AG04450 (cell line): Measurements from ENCODE around the gene FOXJ3. TPM values are rescaled to one million over a fixed set of nuclear protein-coding genes. Genes with fewer than 3 reads are reported as not detected.

ENCODE experiments used
- CTCF ChIA-PET: fragments of 300-600, 350-600 bp; formaldehyde crosslinking; extraction: SDS; loops from one replicate; lab custom pipeline; 2022; ENCODE audit warnings: antibody characterized with exemption, inconsistent platforms; lab: Charles Lee
- POLR2A ChIA-PET: fragments of 350-600 bp; formaldehyde crosslinking; extraction: SDS; loops from one replicate; lab custom pipeline; 2021; ENCODE audit warnings: antibody characterized with exemption, inconsistent platforms; lab: Yijun Ruan, JAX
- DNase-seq: peaks from one replicate; pipeline ENCODE4 v3.0.0-alpha.2; 2011; ENCODE audit warnings: low read depth, low spot score
- H3K27ac ChIP-seq: one replicate; pipeline ENCODE4 v1.5.1; 2012; ENCODE audit warnings: low read depth, low read length, control low read depth
- H3K27me3 ChIP-seq: one replicate; pipeline ENCODE4 v1.6.0; 2012; ENCODE audit warnings: low read length; ENCODE audit not compliant: control insufficient read depth, insufficient read depth
- H3K4me3 ChIP-seq: 2 replicates; pipeline ENCODE4 v1.5.1; 2011; ENCODE audit warnings: mild to moderate bottlenecking, low read depth, low read length, control low read depth
- H3K9me3 ChIP-seq: 2 replicates; pipeline ENCODE4 v1.5.1; 2012; ENCODE audit warnings: low read length; ENCODE audit not compliant: control insufficient read depth, insufficient read depth
- polyA plus RNA-seq: library from polyadenylated mRNA; depleted of rRNA; stranded (reverse); fragments of >200 nt; gene quantifications from 2 replicates; pipeline ENCODE4 v1.2.3, GENCODE V29; 2011
- TF ChIP-seq, protein P1 (sequence below): IDR thresholded peaks from 2 replicates; pipeline ENCODE4 v1.5.1; 2011; ENCODE audit warnings: low read depth, low read length, control low read depth, inconsistent platforms

FOXJ3 gene
- polyA plus RNA-seq, 1 experiment: 36.2 TPM

DNA sequence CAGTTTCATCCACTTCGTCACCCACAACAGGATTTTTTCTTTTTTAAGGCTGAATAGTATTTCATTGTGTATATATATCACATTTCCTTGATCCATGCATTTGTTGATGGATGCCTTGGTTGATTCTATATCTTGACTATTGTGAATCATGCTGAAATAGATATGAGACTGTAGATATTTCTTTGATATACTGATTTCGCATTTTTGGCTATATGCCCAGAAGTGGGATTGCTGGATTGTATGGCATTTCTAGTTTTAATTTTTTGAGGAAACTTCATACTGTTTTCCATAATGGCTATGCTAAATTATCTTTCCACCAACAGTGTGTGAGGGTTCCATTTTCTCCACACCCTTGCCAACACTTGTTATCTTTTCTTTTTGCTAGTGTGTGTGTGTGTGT, 176.8 kb downstream of the FOXJ3 start:
- no peak for DNase-seq
- Histone ChIP-seq H3K9me3 (no peaks in the 10 kb centered on the region; the same call in none of the 2 replicates), H3K27me3 (peaks cover 13% of the 10 kb centered on the region), H3K27ac (no peak overlapping the region), H3K4me3 (no peak overlapping the region)
- POLR2A ChIA-PET: no interaction called here
- CTCF ChIA-PET: interaction anchor here (1.0 kb wide), 1 partner anchor 16 kb away, joined by 5 read pairs; no protein-coding TSS in a partner anchor
- TF ChIP-seq, protein P1, sequence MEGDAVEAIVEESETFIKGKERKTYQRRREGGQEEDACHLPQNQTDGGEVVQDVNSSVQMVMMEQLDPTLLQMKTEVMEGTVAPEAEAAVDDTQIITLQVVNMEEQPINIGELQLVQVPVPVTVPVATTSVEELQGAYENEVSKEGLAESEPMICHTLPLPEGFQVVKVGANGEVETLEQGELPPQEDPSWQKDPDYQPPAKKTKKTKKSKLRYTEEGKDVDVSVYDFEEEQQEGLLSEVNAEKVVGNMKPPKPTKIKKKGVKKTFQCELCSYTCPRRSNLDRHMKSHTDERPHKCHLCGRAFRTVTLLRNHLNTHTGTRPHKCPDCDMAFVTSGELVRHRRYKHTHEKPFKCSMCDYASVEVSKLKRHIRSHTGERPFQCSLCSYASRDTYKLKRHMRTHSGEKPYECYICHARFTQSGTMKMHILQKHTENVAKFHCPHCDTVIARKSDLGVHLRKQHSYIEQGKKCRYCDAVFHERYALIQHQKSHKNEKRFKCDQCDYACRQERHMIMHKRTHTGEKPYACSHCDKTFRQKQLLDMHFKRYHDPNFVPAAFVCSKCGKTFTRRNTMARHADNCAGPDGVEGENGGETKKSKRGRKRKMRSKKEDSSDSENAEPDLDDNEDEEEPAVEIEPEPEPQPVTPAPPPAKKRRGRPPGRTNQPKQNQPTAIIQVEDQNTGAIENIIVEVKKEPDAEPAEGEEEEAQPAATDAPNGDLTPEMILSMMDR: no peak

- H3K9me3 ChIP-seq: no peaks in the 10 kb centered on the region; the same call in none of the 2 replicates
- DNase-seq: no peak
- TF ChIP-seq, protein P1: no peak
- no peak overlapping the region for H3K4me3 ChIP-seq
- no peak overlapping the region for H3K27ac ChIP-seq
- POLR2A ChIA-PET: no interaction called here
- H3K27me3 ChIP-seq: peaks cover 11% of the 10 kb centered on the region
- CTCF ChIA-PET: interaction anchor here (1.0 kb wide), 1 partner anchor 16 kb away, joined by 5 read pairs; no protein-coding TSS in a partner anchor
Observed at GRCh38 chr1:42157667-42158066, 177.4 kb downstream of the FOXJ3 start.

GRCh38 chr1:42155362-42155761, 179.7 kb downstream of the FOXJ3 start:
- Histone ChIP-seq H3K4me3 (no peak overlapping the region), H3K27ac (no peak overlapping the region), H3K9me3 (no peaks in the 10 kb centered on the region), H3K27me3 (peaks cover 7% of the 10 kb centered on the region)
- TF ChIP-seq, protein P1: no peak
- CTCF ChIA-PET: interaction anchor here (1.7 kb wide), 1 partner anchor 18 kb away, joined by 8 read pairs; no protein-coding TSS in a partner anchor
- POLR2A ChIA-PET: no interaction called here
- no peak for DNase-seq

DNA sequence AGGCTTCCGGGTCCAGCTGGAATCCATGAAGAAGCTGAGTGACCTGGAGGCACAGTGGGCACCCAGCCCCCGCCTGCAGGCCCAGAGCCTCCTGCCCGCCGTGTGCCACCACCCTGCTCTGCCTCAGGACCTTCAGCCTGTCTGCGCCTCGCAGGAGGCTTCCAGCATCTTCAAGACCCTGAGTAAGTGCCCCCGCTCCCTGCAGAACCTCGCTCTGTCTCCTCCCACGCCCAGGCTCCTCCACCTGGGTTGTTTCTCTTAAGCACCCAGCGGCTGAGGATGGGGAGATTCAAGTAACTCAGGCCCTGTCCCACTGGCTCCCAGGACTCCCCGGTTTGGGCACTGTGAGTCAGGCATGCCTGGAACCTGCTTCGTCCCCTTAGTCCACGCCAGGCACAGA, 180.3 kb downstream of the FOXJ3 start:
- no peaks in the 10 kb centered on the region for H3K9me3 ChIP-seq
- TF ChIP-seq, protein P1: no peak
- H3K4me3 ChIP-seq: no peak overlapping the region
- DNase-seq: no peak
- no peak overlapping the region for H3K27ac ChIP-seq
- peaks cover 5% of the 10 kb centered on the region for H3K27me3 ChIP-seq
- CTCF ChIA-PET: no interaction called here
- POLR2A ChIA-PET: no interaction called here

DNA sequence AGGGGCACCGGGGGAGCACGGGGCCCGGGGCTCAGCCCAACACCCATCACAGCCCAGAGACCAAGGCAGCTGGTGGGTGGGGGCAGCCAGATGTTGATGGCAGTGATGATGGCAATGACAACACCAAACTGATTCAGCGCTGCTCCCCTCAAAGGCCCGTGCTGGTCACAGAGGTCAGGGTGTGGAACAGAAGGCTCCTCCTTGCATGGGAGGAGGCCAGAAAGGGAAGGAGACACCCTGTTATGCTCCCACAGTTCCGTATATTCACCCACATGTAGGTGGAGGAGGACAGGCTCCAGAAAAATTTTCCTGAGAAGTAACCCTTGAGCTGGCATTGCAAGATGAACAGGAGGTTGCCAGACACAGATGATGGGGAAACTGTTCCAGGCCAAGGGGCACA, 181.4 kb downstream of the FOXJ3 start:
- TF ChIP-seq, protein P1: no peak
- Histone ChIP-seq H3K27ac (no peak overlapping the region), H3K9me3 (no peaks in the 10 kb centered on the region), H3K4me3 (no peak overlapping the region), H3K27me3 (peaks cover 8% of the 10 kb centered on the region)
- POLR2A ChIA-PET: no interaction called here
- DNase-seq: no peak
- CTCF ChIA-PET: no interaction called here
